ENCODE results near the gene PCYT2.

Gene PCYT2

GRCh38 chr17:81929253-81930141 lies 18.3 kb upstream of the PCYT2 start:
- TF ChIP-seq CTCF (IDR thresholded peaks at IDR 0.05; ENCODE audit: extremely low read depth, missing control alignments): no peak
- no peak for DNase-seq (ENCODE audit: low spot score)

- TF ChIP-seq CTCF (IDR thresholded peaks at IDR 0.05; ENCODE audit: extremely low read depth, missing control alignments): no peak
- peak; percentile 55 for DNase-seq (ENCODE audit: low spot score)
These were observed 17.5 kb upstream of the PCYT2 start for GRCh38 chr17:81928544-81929252.

GRCh38 chr17:81927653-81928543 lies 16.7 kb upstream of the PCYT2 start, which contains the start of gene MAFG:
Gene MAFG (minus strand): TSS chr17:81927735. CDS start chr17:81923185, 4,550 bp downstream.
- DNase-seq (ENCODE audit: low spot score): peak; percentile 100
- TF ChIP-seq CTCF (IDR thresholded peaks at IDR 0.05; ENCODE audit: extremely low read depth, missing control alignments): peak; percentile 72

- DNase-seq (ENCODE audit: low spot score): peak; percentile 64
- TF ChIP-seq CTCF (IDR thresholded peaks at IDR 0.05; ENCODE audit: extremely low read depth, missing control alignments): no peak
These were observed 16.0 kb upstream of the PCYT2 start for GRCh38 chr17:81927152-81927652.

- no peak for TF ChIP-seq CTCF (IDR thresholded peaks at IDR 0.05; ENCODE audit: extremely low read depth, missing control alignments)
- DNase-seq (ENCODE audit: low spot score): peak; percentile 88
These were observed 15.4 kb upstream of the PCYT2 start for GRCh38 chr17:81926451-81927151.

- DNase-seq (ENCODE audit: low spot score): no peak
- TF ChIP-seq CTCF (IDR thresholded peaks at IDR 0.05; ENCODE audit: extremely low read depth, missing control alignments): no peak
These were observed 14.8 kb upstream of the PCYT2 start for GRCh38 chr17:81925860-81926450.
